Measurements from ENCODE around the gene CRYGN. TPM values are rescaled to one million over a fixed set of nuclear protein-coding genes. Genes with fewer than 3 reads are reported as not detected.

The CRYGN gene
- total RNA-seq, 1 donor from 2014 or later = not detected

- no peak for DNase-seq (ENCODE audit: extremely low read depth, low read depth, low spot score)
Measured at GRCh38 chr7:151461096-151461941, 21.4 kb upstream of the CRYGN start.

- DNase-seq (ENCODE audit: extremely low read depth, low read depth, low spot score) = no peak
Measured at GRCh38 chr7:151460474-151460855, 20.5 kb upstream of the CRYGN start.

DNA sequence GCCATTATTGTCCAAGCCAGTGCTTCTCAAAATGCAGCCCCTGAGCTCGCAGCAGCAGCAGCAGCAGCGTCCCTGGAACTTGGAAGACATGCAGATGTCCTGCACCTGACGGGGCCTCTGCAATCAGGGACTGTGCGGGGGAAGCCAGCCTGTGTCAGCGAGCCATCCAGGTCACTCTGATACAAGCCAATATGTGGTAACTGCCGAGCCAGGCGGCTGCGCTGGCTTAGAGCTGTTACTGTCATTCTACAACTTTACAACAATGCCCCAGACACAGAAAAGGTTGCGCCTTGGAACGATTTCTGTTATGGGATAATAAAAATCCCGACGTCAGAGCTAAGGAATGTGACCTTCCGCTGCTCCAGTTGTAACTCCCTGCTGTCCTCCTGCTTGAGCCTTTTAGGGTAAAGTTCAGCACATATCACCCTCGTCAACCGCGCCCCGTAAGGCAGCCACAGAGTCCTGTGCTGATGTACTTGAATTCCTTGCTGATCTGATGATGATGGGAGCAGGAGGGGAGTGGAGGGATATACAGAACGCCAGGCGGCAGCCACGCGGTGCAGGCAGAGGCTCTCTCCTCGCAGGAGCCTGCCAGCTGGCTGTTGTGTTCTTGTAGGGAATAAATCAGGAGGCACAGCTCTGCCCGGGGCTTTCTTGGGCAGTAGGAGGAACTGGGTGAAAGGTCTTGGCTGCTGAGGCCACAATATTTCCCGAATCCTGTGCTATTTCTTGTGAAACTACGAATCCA, 20.0 kb upstream of the CRYGN start:
- DNase-seq (ENCODE audit: extremely low read depth, low read depth, low spot score) = peak; percentile 68

DNA sequence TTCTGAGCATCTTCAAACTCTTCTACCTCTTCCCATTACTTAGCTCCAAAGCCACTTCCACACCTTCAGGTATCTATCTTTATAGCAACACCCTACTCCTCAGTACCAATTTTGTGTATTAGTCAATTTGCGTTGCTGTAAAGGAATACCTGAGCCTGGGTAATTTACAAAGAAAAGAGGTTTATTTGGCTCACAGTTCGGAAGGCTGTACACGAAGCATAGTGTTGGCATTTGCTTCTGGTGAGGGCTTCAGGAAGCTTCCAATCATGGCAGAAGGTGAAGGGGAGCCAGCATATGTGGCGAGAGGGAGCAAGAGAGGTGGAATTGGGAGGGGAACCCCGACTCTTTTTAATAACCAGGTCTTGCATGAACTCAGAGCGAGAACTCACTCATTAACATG, 17.6 kb upstream of the CRYGN start:
- no peak for DNase-seq (ENCODE audit: extremely low read depth, low read depth, low spot score)

- no peak for DNase-seq (ENCODE audit: extremely low read depth, low read depth, low spot score)
Measured at GRCh38 chr7:151456782-151457181, 16.8 kb upstream of the CRYGN start.

DNA sequence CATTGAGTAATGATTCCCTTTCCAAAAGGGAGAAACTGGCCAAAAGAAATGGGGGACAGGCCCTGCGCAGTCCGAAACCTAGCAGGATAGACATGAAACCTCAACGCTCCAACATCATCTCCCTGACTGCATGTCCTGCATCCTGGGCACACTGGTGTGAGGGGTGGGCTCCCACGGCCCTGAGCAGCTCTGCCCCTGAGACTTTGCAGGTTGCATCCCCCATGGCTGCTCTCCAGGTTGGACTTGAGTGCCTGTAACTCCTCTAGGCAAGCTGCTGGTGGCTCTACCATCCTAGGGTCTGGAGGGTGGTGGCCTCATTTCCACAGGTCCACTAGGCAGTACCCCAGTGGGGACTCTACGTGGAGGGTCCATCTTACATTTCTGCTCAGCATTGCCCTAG, 16.3 kb upstream of the CRYGN start:
- no peak for DNase-seq (ENCODE audit: extremely low read depth, low read depth, low spot score)

DNA sequence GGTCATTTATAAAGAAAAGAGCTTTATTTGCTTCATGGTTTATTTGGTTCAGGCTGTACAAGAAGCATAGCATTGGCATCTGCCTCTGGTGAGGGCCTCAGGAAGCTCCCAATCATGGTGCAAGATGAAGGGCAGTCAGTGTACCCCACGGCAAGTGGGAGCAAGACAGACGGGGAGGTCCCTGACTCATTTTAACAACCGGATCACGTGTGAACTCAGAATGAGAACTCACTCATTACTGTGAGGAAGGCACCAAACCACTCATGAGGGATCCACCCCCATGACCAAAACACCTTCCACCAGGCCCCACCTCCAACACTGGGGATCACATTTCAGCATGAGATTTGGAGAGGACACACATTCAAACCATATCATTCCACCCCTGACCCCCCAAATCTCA, 15.7 kb upstream of the CRYGN start:
- no peak for DNase-seq (ENCODE audit: extremely low read depth, low read depth, low spot score)

- DNase-seq (ENCODE audit: extremely low read depth, low read depth, low spot score) = no peak
Measured at GRCh38 chr7:151454932-151455530, 15.1 kb upstream of the CRYGN start.

DNA sequence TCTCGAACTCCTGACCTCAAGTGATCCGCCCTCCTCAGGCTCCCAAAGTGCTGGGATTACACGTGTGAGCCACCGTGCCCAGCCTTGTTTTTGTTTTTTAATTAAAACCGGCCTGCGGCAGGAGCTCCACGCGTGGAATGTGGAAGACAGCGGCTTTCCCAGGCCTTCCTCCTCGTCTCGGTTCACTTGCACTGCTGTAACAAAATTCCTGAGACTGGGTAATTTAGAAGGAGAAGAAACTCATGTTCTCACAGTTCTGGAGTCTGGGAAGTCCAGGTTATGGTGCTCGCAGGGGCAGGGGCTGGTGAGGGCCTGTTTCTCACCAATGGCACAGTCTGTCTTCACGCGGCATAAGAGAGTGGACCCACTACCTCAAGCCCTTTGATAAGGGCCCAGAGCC, 14.4 kb upstream of the CRYGN start:
- no peak for DNase-seq (ENCODE audit: extremely low read depth, low read depth, low spot score)

GRCh38 chr7:151453326-151453791, 13.4 kb upstream of the CRYGN start:
- no peak for DNase-seq (ENCODE audit: extremely low read depth, low read depth, low spot score)

GRCh38 chr7:151452680-151453325, 12.9 kb upstream of the CRYGN start:
- DNase-seq (ENCODE audit: extremely low read depth, low read depth, low spot score) = no peak

DNA sequence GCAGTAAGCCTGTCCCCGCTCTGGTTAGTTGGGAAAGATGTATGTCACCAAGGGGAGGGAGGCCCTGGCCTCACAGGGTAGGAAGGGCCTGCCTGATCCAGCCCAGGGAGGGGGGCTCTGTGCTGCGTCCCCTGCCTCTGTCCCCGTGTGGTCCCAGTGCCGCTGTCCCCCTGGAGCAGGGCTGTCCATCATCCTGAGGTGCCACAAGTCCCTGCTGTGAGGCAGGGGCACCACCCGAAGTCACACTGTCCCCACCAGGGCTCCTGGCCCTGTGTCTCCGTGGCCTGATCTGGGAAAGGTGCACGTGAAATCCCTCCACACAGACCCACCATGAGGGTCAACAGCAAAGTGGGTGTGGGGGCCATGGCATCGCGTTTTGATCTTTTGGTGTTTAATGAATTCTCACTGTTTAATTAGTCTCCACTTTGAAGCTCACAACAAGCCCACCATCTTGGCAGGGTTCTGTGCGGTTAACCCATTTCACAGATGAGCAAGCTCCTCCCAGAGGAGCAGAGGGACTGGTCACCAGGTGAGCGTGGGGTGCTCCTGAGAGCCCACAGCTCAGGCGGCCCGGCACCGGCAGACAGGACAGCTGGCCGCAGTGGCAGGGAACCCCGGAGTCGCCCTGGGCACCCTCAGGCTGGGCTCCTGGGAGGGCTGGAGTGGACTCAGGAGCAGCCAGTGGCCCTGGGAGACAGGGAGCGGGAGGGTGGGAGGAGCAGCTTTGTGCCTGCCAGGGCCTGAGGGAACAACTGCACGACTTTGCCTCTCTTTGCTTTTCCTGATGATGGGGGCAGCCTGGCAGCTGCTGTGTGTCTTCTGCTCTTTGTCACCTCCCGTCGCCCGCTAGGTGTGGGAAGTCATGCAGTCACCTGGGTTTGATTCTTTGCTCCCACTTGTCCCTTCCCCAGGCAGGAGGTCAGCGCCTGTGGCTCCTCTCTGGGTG, 12.0 kb upstream of the CRYGN start:
- DNase-seq (ENCODE audit: extremely low read depth, low read depth, low spot score) = no peak

- no peak for DNase-seq (ENCODE audit: extremely low read depth, low read depth, low spot score)
Measured at GRCh38 chr7:151451156-151451555, 11.2 kb upstream of the CRYGN start.

- no peak for DNase-seq (ENCODE audit: extremely low read depth, low read depth, low spot score)
Measured at GRCh38 chr7:151449990-151450389, 10.0 kb upstream of the CRYGN start.

- no peak for DNase-seq (ENCODE audit: extremely low read depth, low read depth, low spot score)
Measured at GRCh38 chr7:151448261-151449252, 8.6 kb upstream of the CRYGN start.

DNA sequence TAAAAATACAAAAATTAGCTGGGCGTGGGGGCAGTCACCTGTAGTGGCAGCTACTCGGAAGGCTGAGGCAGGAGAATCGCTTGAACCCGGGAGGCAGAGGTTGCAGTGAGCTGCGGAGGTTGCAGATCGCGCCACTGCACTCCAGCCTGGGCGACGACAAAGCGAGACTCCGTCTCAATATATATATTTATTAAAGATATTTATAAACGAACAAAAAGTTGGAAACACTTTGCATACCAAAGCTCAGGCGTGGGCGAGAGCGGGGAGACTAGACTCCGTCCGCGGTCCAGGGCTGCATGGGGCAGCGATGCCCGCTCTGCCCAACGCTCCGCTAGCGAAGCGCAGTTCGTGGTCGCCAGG, 7.9 kb upstream of the CRYGN start:
- DNase-seq (ENCODE audit: extremely low read depth, low read depth, low spot score) = no peak

GRCh38 chr7:151447312-151447711, 7.4 kb upstream of the CRYGN start:
- DNase-seq (ENCODE audit: extremely low read depth, low read depth, low spot score) = no peak

GRCh38 chr7:151446412-151446811, 6.5 kb upstream of the CRYGN start:
- DNase-seq (ENCODE audit: extremely low read depth, low read depth, low spot score) = no peak

DNA sequence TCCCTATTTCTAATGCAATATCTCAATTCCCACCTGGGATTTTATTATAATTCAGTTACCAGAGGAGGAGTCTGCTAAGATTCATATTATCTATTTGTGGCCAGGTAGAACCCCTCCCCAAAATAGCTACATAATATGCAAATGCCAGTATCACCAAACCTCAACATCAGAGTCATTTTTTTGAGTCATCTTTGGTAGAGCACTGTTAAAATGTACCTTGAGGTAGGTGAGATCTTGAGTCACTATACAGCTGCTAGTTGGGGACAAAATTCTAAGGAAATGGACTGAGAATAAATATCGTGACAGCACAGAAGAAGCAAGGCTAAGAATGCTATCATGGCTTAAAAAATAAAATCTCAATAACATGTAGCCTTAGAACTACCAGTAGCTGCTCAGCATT, 4.7 kb upstream of the CRYGN start:
- DNase-seq (ENCODE audit: extremely low read depth, low read depth, low spot score) = no peak
